NCI-H510A treated with DMSO at 0.1 percent for 48 hours (cell line): ENCODE data around the gene LIG4.
"Not testable (repeated sequence)": the region's sequence is repeated elsewhere in the genome, so short reads cannot be mapped to it uniquely, and the experiment has no call there.

Experiments
- DNase-seq: peaks from one replicate; lab custom pipeline; 2025; lab: John Stamatoyannopoulos, UW

Gene LIG4

GRCh38 chr13:108215436-108215835 is at the start of gene LIG4:
Gene LIG4 (minus strand): TSS chr13:108215536. CDS start chr13:108211268, 4,268 bp downstream.
- DNase-seq = peak; percentile 88

- DNase-seq = no peak
Observed at GRCh38 chr13:108263621-108264355, 48.5 kb upstream of the LIG4 start.

DNA sequence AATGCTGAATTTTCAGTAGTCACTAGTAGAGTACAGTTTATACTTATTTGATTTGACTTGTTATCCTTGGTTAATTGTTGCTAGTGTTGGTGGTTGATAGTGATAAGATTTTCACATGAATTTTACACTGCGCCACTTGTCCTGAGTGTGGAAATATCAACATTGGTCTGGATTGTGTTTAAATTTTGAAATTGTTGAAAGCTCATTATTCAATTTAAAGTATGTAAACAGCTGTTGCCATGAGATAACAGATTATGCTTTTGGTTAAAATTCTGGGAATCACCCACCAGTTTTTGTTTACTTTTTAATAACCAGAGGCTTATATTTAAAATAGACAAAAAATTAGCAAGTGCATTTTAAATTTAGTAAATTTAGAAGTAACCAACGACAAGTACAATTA is 41.9 kb upstream of the LIG4 start:
- no peak for DNase-seq

- DNase-seq = no peak
Observed at GRCh38 chr13:108249150-108249549, 33.8 kb upstream of the LIG4 start.

DNA sequence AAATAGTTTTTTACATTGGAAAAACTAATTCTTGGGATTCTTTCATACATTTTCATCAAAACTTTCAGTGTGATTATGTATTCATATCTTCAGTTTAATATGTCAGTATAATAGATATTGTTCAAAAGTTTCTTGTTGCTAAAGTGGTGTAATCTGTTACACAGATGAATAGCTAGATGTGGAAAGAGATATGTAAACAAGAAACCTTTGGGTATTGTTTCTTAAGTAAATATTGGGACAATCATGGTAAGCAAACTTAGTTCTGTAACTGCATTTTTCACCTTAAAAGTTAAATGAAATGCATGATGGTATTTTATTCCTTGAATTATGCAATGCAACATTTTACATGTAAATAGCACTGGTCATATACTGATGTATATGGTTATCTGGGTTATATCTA is 15.0 kb upstream of the LIG4 start:
- no peak for DNase-seq

DNA sequence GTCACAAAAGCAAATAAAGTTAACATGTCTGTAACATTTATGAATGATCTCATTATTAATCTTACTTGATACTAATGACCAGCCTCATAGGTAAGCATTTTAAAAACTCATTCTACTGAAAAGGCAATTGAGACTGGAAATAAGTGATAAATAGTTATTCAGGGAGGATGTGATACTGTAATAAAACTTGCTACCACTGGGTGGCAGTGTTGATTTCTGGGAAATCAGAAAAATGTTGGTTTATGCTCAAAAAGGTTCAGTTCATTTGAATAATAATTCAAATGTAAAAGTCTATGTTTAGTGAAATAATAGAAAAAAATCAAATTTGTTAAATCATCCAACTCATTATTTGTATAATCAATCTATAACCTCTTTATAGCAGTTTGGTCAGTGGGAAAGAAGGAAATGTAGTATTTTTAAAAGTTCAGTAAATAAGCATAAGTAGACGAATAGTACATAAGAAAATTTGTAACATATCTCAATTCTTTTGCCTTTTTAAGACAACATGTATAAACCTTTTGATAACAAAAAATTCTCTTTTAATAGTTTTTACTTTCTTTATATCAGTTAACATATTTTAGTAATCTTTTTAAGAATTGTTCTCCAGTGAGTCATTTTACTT is 12.4 kb upstream of the LIG4 start:
- peak; percentile 18 for DNase-seq

DNA sequence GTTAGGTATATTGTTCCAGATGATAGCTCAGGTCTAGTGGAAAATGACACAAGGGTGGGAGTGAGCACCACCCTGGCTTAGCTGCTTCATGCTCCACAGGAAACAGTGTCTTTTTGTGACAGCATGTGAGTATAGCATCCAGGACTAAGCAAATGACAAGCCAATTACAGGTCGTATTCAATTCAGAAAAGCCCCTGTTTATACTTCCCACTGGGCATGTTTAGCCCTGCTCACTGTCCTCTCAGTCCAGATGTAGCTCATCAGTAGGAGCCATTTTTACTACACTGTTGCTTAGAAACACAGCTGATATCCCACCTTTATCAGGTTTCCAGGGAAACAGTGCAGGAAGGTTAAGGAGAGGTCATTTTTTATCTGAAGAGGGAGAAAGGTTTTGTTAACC is 10.8 kb upstream of the LIG4 start:
- no peak for DNase-seq

- DNase-seq = no peak
Observed at GRCh38 chr13:108225440-108225839, 10.1 kb upstream of the LIG4 start.

DNA sequence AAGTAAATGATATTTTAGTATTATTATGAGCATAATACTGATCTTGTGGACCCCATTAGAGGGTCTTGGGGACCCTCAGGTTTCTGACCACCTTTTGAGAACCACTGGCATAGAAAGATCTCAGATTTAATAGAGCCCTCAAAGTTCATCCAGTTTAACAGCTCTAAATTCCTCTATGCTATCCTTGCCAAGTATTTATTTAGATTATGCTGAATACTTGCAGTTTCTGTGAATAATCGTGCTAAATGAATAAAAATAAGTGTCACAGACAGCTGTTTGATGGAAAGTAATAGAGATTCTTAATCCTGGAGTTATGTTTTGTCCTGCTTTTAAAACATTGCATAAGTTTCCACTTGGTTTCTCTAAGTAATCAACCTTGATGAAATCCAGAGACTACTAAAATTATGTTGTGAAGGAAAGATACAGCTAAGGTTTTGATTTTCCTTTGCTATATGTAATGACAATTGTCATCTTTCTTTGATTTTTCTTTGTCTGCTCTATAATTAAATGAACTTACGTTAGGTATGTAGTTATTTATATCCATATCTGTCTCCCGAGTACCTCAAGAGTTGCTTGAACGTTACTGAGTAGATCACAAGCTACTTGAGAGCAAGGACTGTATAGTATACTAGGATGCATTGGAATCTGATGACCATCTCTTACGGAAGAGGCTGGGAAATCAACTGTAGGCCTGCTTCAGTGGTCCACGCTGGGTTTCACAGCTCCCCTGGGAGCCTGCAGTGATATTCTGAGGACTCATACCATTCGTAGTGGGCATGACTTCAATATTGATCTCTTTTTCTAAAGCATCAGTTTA is 8.6 kb upstream of the LIG4 start:
- DNase-seq = no peak

DNA sequence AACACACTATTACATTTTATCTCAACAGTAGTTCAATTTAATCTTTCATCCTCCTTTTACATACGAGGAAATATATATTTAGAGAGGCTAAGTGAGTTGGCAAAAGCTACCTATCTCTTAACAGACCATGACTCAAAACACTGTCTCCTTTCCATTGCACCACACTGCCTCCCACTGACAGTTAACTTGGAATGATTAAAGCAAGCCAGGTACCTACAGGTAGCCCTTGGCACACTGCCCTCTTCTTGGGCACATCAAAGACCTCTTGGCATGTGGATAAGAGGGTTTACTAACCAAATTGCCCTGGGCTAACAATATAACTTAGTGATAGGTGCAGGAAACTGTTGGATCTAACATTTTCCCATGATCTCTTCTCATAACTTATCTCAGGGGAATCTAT is 4.7 kb upstream of the LIG4 start:
- peak; percentile 39 for DNase-seq

DNA sequence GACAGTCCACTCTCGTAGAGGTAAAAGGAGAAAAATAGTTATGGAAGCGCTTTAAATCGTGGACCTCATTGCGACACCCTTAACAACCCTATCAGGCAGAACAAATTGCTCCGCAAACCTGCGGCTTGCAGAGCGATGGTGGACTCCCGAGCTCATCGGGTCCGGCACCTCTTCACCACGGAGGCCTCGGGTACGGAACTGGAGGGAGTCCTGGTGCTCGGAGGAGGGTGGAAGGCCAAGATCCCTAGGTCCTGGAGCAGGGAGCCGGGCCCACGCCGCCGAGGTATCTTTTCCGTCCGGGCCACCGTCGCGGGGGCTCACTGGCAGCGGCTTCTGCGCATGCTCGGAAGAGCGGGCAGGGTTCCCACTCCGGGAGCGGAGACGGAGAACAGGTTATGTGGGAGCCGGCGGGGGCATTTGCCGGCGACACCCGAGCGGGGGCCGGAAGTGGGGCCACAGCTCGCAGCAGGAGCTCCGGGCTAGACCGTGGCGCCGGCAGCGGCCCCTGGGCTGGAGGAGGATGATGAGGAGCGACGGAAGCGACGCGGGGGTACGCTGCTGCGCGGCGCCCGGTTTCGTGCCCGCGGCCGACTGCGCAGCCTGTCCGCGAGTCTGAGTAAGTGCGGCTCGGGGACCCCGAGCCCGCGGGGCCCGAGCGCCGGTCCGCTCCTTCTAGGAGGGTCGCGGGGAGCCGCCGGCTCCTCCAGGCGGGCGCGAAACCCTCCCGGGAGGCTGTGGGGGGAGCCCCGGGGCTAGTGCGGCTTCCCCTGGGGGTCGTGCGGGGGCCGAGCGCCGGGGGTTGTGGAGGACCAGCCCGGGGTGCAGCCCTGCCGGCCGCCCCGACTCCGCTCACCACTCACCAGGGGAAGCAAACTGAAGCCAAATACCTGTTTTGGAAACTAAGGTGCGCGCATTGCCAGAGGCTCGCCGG is 3.0 kb upstream of the LIG4 start, which contains the start of gene ABHD13:
Gene ABHD13 (plus strand): TSS at position 349 of the 931 bp plus-strand sequence. CDS start 10,827 bp downstream, outside the sequence.
- DNase-seq = peak; percentile 89

DNA sequence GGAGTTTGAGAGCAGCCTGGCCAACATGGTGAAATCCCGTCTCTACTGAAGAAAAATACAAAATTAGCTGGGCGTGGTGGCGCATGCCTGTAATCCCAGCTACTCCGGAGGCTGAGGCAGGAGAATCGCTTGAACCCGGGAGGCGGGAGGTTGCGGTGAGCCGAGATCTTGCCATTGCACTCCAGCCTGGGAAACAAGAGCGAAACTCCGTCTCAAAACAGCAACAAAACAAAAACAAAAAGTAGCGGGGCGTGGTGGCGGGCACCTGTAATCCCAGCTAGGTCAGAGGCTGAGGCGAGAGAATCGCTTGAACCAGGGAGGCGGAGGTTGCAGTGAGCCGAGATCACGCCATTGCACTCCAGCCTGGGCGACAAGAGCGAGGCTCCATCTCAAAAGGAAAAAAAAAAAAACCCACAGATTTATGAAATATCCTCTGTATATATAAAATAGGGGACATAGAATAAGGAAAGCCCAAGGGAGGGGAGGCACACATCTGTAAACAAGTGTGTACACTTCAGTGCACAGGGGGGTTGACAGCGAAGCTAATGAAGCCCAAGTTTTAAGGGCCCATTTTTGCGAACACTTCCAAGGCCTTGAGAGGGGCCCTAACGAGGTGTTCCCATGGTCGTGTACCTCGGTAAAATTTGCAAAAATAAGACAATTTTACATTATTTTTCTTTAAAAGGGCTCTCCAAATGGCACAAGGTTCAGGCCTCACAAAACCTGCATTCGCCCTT is 2.1 kb upstream of the LIG4 start:
- not testable (repeated sequence) for DNase-seq

- peak; percentile 31 for DNase-seq
Observed at GRCh38 chr13:108214441-108215271, 680 bp downstream of the LIG4 start.

- peak; percentile 31 for DNase-seq
Observed at GRCh38 chr13:108213946-108214345, 1.4 kb downstream of the LIG4 start.

- no peak for DNase-seq
Observed at GRCh38 chr13:108212886-108213285, 2.5 kb downstream of the LIG4 start.

- DNase-seq = no peak
Observed at GRCh38 chr13:108210551-108210950, 4.8 kb downstream of the LIG4 start.

GRCh38 chr13:108200781-108201398 is 14.4 kb downstream of the LIG4 start:
- no peak for DNase-seq

DNA sequence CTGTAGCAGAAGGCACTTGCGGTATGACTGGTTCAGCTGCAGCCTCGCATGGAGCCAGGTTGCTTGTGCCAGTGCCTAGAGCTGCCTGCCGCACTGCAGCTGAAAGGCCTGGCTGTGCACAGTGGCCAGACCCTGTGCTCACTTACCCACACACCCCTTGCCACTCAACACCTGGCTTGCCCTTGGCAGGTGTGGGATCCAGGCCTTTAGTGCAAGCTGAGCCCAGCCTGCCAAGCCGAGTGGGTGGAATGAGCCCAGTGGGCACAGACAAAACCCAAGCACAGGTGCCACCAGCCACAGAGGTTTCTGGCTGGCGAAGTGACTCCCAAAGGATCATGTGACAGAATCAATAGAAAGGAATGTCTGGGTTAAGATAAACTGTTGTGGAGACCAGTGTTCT is 19.5 kb downstream of the LIG4 start:
- no peak for DNase-seq

GRCh38 chr13:108195146-108195545 is 20.2 kb downstream of the LIG4 start:
- DNase-seq = no peak
